ENCODE data around the gene CITED1. TPM values are rescaled to one million over a fixed set of nuclear protein-coding genes. Genes with fewer than 3 reads are reported as not detected.

Gene CITED1
- total RNA-seq, 1 experiment from 2014 or later = 0.72 TPM

- Mint-ChIP-seq H3K36me3 (ENCODE audit: insufficient read depth, unreplicated experiment) (no peaks in the 10 kb centered on the region), H3K4me3 (ENCODE audit: unreplicated experiment) (no peak overlapping the region), H3K4me1 (ENCODE audit: insufficient read depth, unreplicated experiment) (no peaks in the 10 kb centered on the region), H3K27ac (ENCODE audit: low read depth, unreplicated experiment) (no peak overlapping the region), H3K9me3 (ENCODE audit: unreplicated experiment) (no peaks in the 10 kb centered on the region), H3K27me3 (ENCODE audit: insufficient read depth, unreplicated experiment) (peaks cover 85% of the 10 kb centered on the region)
- CTCF ChIA-PET = interaction anchor here (0.7 to 1.0 kb wide), 2 partner anchors 21 to 22 kb away, joined by 3 to 4 read pairs; no protein-coding TSS in a partner anchor
- DNase-seq (ENCODE audit: unreplicated experiment) = peak; percentile 52
- intact Hi-C loops (cut with micrococcal nuclease) = no loop called here
- TF ChIP-seq CTCF (IDR thresholded peaks at IDR 0.05; ENCODE audit: unreplicated experiment) = peak; percentile 10
- no TSS peak for BruUV-seq (replicated peaks)
- POLR2A ChIA-PET = interaction anchor here (1.8 kb wide), 1 partner anchor 21 kb away, joined by 5 read pairs; the partner anchor contains the start of gene RPS4X
Observed at GRCh38 chrX:72297953-72298730, 7.6 kb downstream of the CITED1 start.

GRCh38 chrX:72296991-72297390 is 8.7 kb downstream of the CITED1 start:
- no peaks in the 10 kb centered on the region for H3K4me1 Mint-ChIP-seq (ENCODE audit: insufficient read depth, unreplicated experiment)
- no peak overlapping the region for H3K4me3 Mint-ChIP-seq (ENCODE audit: unreplicated experiment)
- no peak for DNase-seq (ENCODE audit: unreplicated experiment)
- TF ChIP-seq CTCF (IDR thresholded peaks at IDR 0.05; ENCODE audit: unreplicated experiment) = no peak
- H3K27me3 Mint-ChIP-seq (ENCODE audit: insufficient read depth, unreplicated experiment) = peaks cover 85% of the 10 kb centered on the region
- no peaks in the 10 kb centered on the region for H3K36me3 Mint-ChIP-seq (ENCODE audit: insufficient read depth, unreplicated experiment)
- intact Hi-C loops (cut with micrococcal nuclease) = no loop called here
- BruUV-seq (replicated peaks) = no TSS peak
- ChIA-PET POLR2A (interaction anchor here (0.7 to 1.8 kb wide), 2 partner anchors 20 to 235 kb away, joined by 3 to 5 read pairs; partner anchors contain the start of gene RPS4X), CTCF (interaction anchor here (0.8 kb wide), 1 partner anchor 20 kb away, joined by 3 read pairs; the partner anchor contains the start of gene RPS4X)
- no peaks in the 10 kb centered on the region for H3K9me3 Mint-ChIP-seq (ENCODE audit: unreplicated experiment)
- H3K27ac Mint-ChIP-seq (ENCODE audit: low read depth, unreplicated experiment) = no peak overlapping the region

- Mint-ChIP-seq H3K4me1 (ENCODE audit: insufficient read depth, unreplicated experiment) (no peaks in the 10 kb centered on the region), H3K9me3 (ENCODE audit: unreplicated experiment) (no peaks in the 10 kb centered on the region), H3K27ac (ENCODE audit: low read depth, unreplicated experiment) (no peak overlapping the region), H3K36me3 (ENCODE audit: insufficient read depth, unreplicated experiment) (no peaks in the 10 kb centered on the region), H3K4me3 (ENCODE audit: unreplicated experiment) (no peak overlapping the region), H3K27me3 (ENCODE audit: insufficient read depth, unreplicated experiment) (peaks cover 80% of the 10 kb centered on the region)
- intact Hi-C loops (cut with micrococcal nuclease) = no loop called here
- CTCF ChIA-PET = no interaction called here
- DNase-seq (ENCODE audit: unreplicated experiment) = no peak
- no TSS peak for BruUV-seq (replicated peaks)
- TF ChIP-seq CTCF (IDR thresholded peaks at IDR 0.05; ENCODE audit: unreplicated experiment) = no peak
- POLR2A ChIA-PET = no interaction called here
Observed at GRCh38 chrX:72295745-72296144, 10.0 kb downstream of the CITED1 start.

GRCh38 chrX:72294497-72294896 is 11.2 kb downstream of the CITED1 start:
- Mint-ChIP-seq H3K4me1 (ENCODE audit: insufficient read depth, unreplicated experiment) (no peaks in the 10 kb centered on the region), H3K4me3 (ENCODE audit: unreplicated experiment) (no peak overlapping the region), H3K27me3 (ENCODE audit: insufficient read depth, unreplicated experiment) (peaks cover 80% of the 10 kb centered on the region), H3K27ac (ENCODE audit: low read depth, unreplicated experiment) (no peak overlapping the region), H3K36me3 (ENCODE audit: insufficient read depth, unreplicated experiment) (no peaks in the 10 kb centered on the region), H3K9me3 (ENCODE audit: unreplicated experiment) (no peaks in the 10 kb centered on the region)
- no TSS peak for BruUV-seq (replicated peaks)
- intact Hi-C loops (cut with micrococcal nuclease) = no loop called here
- no peak for DNase-seq (ENCODE audit: unreplicated experiment)
- TF ChIP-seq CTCF (IDR thresholded peaks at IDR 0.05; ENCODE audit: unreplicated experiment) = no peak
- ChIA-PET POLR2A (no interaction called here), CTCF (interaction anchor here (0.6 to 0.9 kb wide), 2 partner anchors 13 to 73 kb away, joined by 3 read pairs; no protein-coding TSS in a partner anchor)
